B cell (primary cell): ENCODE results near the gene APP. TPM values are rescaled to one million over a fixed set of nuclear protein-coding genes. Genes with fewer than 3 reads are reported as not detected.

Experiments used
- ATAC-seq: fragments of 200-7000 bp; cut with Tn5 transposase; one replicate; pipeline ENCODE4 v1.10.0; 2021; ENCODE audit warnings: low read depth, mild to moderate bottlenecking, moderate number of reproducible peaks, moderate library complexity
- CTCF ChIA-PET: fragments of 350-600 bp; sonication (Branson Sonifier 250); formaldehyde crosslinking; loops from one replicate; lab custom pipeline; 2021; ENCODE audit warnings: antibody characterized with exemption, inconsistent platforms; lab: Charles Lee
- POLR2A ChIA-PET: fragments of 350-600 bp; sonication (Branson Sonifier 250); formaldehyde crosslinking; loops from one replicate; lab custom pipeline; 2021; ENCODE audit warnings: antibody characterized with exemption; lab: Charles Lee
- DNase-seq: peaks from one replicate; pipeline ENCODE4 v3.0.0; 2013
- H2AFZ ChIP-seq: 2 replicates; pipeline ENCODE4 v1.6.1; 2012; ENCODE audit warnings: mild to moderate bottlenecking, low read depth, low read length; ENCODE audit not compliant: insufficient read depth, poor library complexity, severe bottlenecking
- H3K27ac ChIP-seq, 2 donors: 1 replicate in 1 of 2; 2 replicates in 1 of 2; pipeline ENCODE4 v1.5.1; 2012 to 2013; ENCODE audit warnings: low read length in 2 of 2, mild to moderate bottlenecking in 2 of 2, moderate library complexity in 1 of 2
- H3K27me3 ChIP-seq, 4 experiments: fragments of 200-600 bp in 1 of 4; sonication (generic) in 1 of 4; replicated peaks in 1 of 4; 1 replicate in 2 of 4; 2 replicates in 2 of 4; pipeline versions ENCODE4 v1.6.1 to v1.7.0; 2013 to 2016; ENCODE audit warnings: low read length in 3 of 4, mild to moderate bottlenecking in 2 of 4, mixed read lengths in 1 of 4, moderate library complexity in 1 of 4; ENCODE audit not compliant: insufficient read depth in 4 of 4, control insufficient read depth in 3 of 4; ENCODE audit errors: control extremely low read depth in 1 of 4
- H3K36me3 ChIP-seq, 2 experiments: replicated peaks in 1 of 2; 1 replicate in 1 of 2; 2 replicates in 1 of 2; pipeline versions ENCODE4 v1.6.1 to v1.7.1; 2013; ENCODE audit warnings: low read length in 1 of 2; ENCODE audit not compliant: insufficient read depth in 2 of 2, control insufficient read depth in 1 of 2; ENCODE audit errors: control extremely low read depth in 1 of 2, extremely low read depth in 1 of 2
- H3K4me1 ChIP-seq, 2 donors: fragments of 200-600 bp in 1 of 2; sonication (generic) in 1 of 2; 1 replicate in 1 of 2; 2 replicates in 1 of 2; pipeline versions ENCODE4 v1.5.1 to v1.6.1; 2013 to 2017; ENCODE audit warnings: low read length in 2 of 2; ENCODE audit not compliant: control insufficient read depth in 2 of 2, insufficient read depth in 2 of 2
- H3K4me2 ChIP-seq: replicated peaks from 2 replicates; pipeline ENCODE3; 2012; ENCODE audit warnings: mild to moderate bottlenecking, low read depth, low read length; ENCODE audit not compliant: poor library complexity, severe bottlenecking
- H3K4me3 ChIP-seq, 5 experiments: fragments of 200-600 bp in 1 of 5; sonication (generic) in 1 of 5; 1 replicate in 3 of 5; 2 replicates in 2 of 5; pipeline versions ENCODE4 v1.5.1 to v1.7.0; 2011 to 2016; ENCODE audit warnings: low read length in 4 of 5, mild to moderate bottlenecking in 4 of 5, low read depth in 2 of 5, control low read depth in 1 of 5, moderate library complexity in 1 of 5; ENCODE audit not compliant: insufficient read depth in 1 of 5; ENCODE audit errors: control extremely low read depth in 1 of 5, extremely low read depth in 1 of 5
- H3K79me2 ChIP-seq: fragments of 200-600 bp; sonication (generic); one replicate; pipeline ENCODE4 v1.6.0; 2016; ENCODE audit warnings: low read length; ENCODE audit not compliant: control insufficient read depth, insufficient read depth
- H3K9ac ChIP-seq: fragments of 200-600 bp; sonication (generic); 2 replicates; pipeline ENCODE4 v1.6.1; 2017; ENCODE audit warnings: mild to moderate bottlenecking, low read length, moderate library complexity
- H3K9me3 ChIP-seq, 3 donors: one replicate each; pipeline versions ENCODE4 v1.6.1 to v1.7.1; 2013; ENCODE audit warnings: low read length in 2 of 3; ENCODE audit not compliant: control insufficient read depth in 2 of 3, insufficient read depth in 1 of 3; ENCODE audit errors: control extremely low read depth in 1 of 3
- H4K20me1 ChIP-seq: 2 replicates; pipeline ENCODE4 v1.6.0; 2012; ENCODE audit warnings: mild to moderate bottlenecking, low read length; ENCODE audit not compliant: insufficient read depth, control insufficient read depth, poor library complexity, severe bottlenecking
- H3K27ac Mint-ChIP-seq: one replicate; pipeline ENCODE4 v1.8.0; 2021; ENCODE audit warnings: mixed read lengths
- H3K27me3 Mint-ChIP-seq: one replicate; pipeline ENCODE4 v1.8.0; 2021; ENCODE audit warnings: mixed read lengths
- H3K4me1 Mint-ChIP-seq: one replicate; pipeline ENCODE4 v1.8.0; 2021; ENCODE audit warnings: mixed read lengths
- H3K4me3 Mint-ChIP-seq: one replicate; pipeline ENCODE4 v1.8.0; 2021; ENCODE audit warnings: mixed read lengths
- H3K9me3 Mint-ChIP-seq: one replicate; pipeline ENCODE4 v1.8.0; 2022; ENCODE audit warnings: mixed read lengths; ENCODE audit not compliant: insufficient read depth
- EZH2 ChIP-seq: IDR thresholded peaks from 2 replicates; pipeline ENCODE4 v1.6.1; 2012; ENCODE audit warnings: borderline replicate concordance, low read depth, mild to moderate bottlenecking, moderate library complexity, low read length; ENCODE audit not compliant: insufficient read depth, poor library complexity, severe bottlenecking
- WGBS: methylation state at CpG from one replicate; pipeline ENCODE4 v1.1.5; 2013; ENCODE audit warnings: missing lambda C conversion rate; ENCODE audit not compliant: insufficient coverage; 5-methylcytosine and 5-hydroxymethylcytosine counted together
- intact Hi-C: fragments of 100-400 bp; cut with micrococcal nuclease; formaldehyde crosslinking; loops from one replicate; pipeline ENCODE4 v1.10.0; 2022
- polyA plus RNA-seq: library from polyadenylated mRNA; depleted of rRNA; stranded (reverse); fragments of >200 nt; gene quantifications from 2 replicates; pipeline ENCODE4 v1.2.3, GENCODE V29; 2012
- total RNA-seq, 2 donors: library from RNA; stranded (reverse); fragments of 120-200 nt in 1 of 2; gene quantifications; 1 replicate in 1 of 2; 2 replicates in 1 of 2; pipeline versions ENCODE4 v1.2.3 to v1.2.4, GENCODE V29; 2013 to 2022
- TF ChIP-seq, protein P1 (sequence below): fragments of 200-600 bp; IDR thresholded peaks from one replicate; pipeline ENCODE4 v1.8.0; 2022; ENCODE audit warnings: antibody characterized with exemption, mild to moderate bottlenecking

The APP gene
- total and polyA plus RNA-seq, 2 donors (not counting 1 experiment from before 2014, with no cell fraction given), result 28.3 to 34.7 TPM

DNA sequence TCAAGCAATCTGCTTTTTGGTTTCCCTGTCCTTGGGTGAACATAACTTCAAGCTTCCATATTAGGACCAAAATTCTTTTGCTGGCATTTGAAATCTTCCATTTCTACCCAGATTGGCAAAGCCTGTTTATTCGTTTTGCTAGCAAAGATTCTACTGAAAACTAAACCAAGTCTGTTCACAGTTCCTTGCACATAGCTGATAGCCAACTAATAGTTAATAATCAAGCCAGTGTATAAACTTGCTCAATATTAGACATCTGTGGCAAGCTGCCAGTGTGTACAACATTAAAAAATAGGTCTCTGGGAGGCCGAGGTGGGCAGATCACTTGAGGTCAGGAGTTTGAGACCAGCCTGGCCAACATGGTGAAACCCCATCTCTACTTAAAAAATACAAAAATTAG, 6.3 kb downstream of the APP start:
- Histone ChIP-seq H3K27ac (no peak overlapping the region), H3K27me3 (no peaks in the 10 kb centered on the region), H3K9ac (no peak overlapping the region), H4K20me1 (no peaks in the 10 kb centered on the region), H3K4me1 (peaks cover 4 to 6% of the 10 kb centered on the region in 2 donors), H3K4me2 (no peak overlapping the region), H3K79me2 (peaks cover 77% of the 10 kb centered on the region), H3K9me3 (no peaks in the 10 kb centered on the region), H2AFZ (no peak overlapping the region), H3K4me3 (no peak overlapping the region), H3K36me3 (no peaks in the 10 kb centered on the region)
- Mint-ChIP-seq H3K4me1 (peaks cover 11% of the 10 kb centered on the region), H3K27ac (no peak overlapping the region), H3K9me3 (no peaks in the 10 kb centered on the region), H3K27me3 (no peaks in the 10 kb centered on the region), H3K4me3 (no peak overlapping the region)
- TF ChIP-seq, protein P1, sequence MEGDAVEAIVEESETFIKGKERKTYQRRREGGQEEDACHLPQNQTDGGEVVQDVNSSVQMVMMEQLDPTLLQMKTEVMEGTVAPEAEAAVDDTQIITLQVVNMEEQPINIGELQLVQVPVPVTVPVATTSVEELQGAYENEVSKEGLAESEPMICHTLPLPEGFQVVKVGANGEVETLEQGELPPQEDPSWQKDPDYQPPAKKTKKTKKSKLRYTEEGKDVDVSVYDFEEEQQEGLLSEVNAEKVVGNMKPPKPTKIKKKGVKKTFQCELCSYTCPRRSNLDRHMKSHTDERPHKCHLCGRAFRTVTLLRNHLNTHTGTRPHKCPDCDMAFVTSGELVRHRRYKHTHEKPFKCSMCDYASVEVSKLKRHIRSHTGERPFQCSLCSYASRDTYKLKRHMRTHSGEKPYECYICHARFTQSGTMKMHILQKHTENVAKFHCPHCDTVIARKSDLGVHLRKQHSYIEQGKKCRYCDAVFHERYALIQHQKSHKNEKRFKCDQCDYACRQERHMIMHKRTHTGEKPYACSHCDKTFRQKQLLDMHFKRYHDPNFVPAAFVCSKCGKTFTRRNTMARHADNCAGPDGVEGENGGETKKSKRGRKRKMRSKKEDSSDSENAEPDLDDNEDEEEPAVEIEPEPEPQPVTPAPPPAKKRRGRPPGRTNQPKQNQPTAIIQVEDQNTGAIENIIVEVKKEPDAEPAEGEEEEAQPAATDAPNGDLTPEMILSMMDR, result no peak
- TF ChIP-seq EZH2, result no peak
- intact Hi-C loops, result loop anchor here (10.0 kb wide), 2 partner anchors 90 to 430 kb away; partner anchors contain the start of genes ATP5PF and GABPA
- ATAC-seq (no peak), DNase-seq (no peak)
- ChIA-PET POLR2A (no interaction called here), CTCF (interaction anchor here (0.9 kb wide), 2 partner anchors 282 to 285 kb away, joined by 3 read pairs; no protein-coding TSS in a partner anchor)
- WGBS, result 86% methylated on average over 1 of the region's 2 CpGs

DNA sequence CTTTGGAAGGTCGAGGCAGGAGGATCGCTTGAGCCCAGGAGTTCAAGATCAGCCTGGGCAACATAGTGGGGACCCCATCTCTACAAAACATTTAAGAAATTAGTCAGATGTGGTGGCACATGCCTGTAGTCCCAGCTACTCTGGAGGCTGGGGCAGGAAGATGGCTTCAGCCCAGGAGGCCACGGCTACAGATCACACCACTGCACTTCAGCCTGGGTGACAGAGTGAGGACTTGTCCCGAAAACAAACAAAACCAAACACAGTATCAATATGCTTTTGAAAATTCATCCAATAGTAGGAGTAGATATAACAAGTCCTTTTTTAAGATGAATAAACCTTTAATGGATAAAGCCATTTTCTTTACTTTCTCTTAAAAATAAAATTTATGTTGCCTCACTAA, 8.5 kb downstream of the APP start:
- Histone ChIP-seq H4K20me1 (no peaks in the 10 kb centered on the region), H3K4me1 (peaks cover 0 to 8% of the 10 kb centered on the region in 2 donors), H3K9me3 (no peaks in the 10 kb centered on the region), H3K27ac (no peak overlapping the region), H3K9ac (no peak overlapping the region), H3K79me2 (peaks cover 87% of the 10 kb centered on the region), H3K27me3 (no peaks in the 10 kb centered on the region), H2AFZ (no peak overlapping the region), H3K4me3 (no peak overlapping the region), H3K36me3 (no peaks in the 10 kb centered on the region), H3K4me2 (no peak overlapping the region)
- intact Hi-C loops, result loop anchor here (10.0 kb wide), 2 partner anchors 87 to 427 kb away; partner anchors contain the start of genes ATP5PF and GABPA
- H3K27me3 Mint-ChIP-seq, result no peaks in the 10 kb centered on the region
- no peaks in the 10 kb centered on the region for H3K9me3 Mint-ChIP-seq
- TF ChIP-seq EZH2, result no peak
- TF ChIP-seq, protein P1, result no peak
- H3K4me3 Mint-ChIP-seq, result no peak overlapping the region
- H3K27ac Mint-ChIP-seq, result no peak overlapping the region
- no CpG with 5 or more reads among the region's 4 CpGs for WGBS
- H3K4me1 Mint-ChIP-seq, result peaks cover 15% of the 10 kb centered on the region
- DNase-seq (no peak), ATAC-seq (no peak)
- POLR2A ChIA-PET, result no interaction called here
- CTCF ChIA-PET, result no interaction called here
